Lower lobe of right lung (tissue), 2 donors: Measurements from ENCODE around the gene NR2C2. TPM values are rescaled to one million over a fixed set of nuclear protein-coding genes. Genes with fewer than 3 reads are reported as not detected.
A peak's percentile ranks its signal among the peaks of the same experiment; 100 is the strongest.

Experiments
- ATAC-seq, 2 donors: fragments of 200-7000 bp; cut with Tn5 transposase; one replicate each; pipeline ENCODE4 v1.9.1; 2020 to 2022; ENCODE audit warnings: mild to moderate bottlenecking in 2 of 2, moderate library complexity in 2 of 2
- DNase-seq: peaks from one replicate; pipeline ENCODE4 v3.0.0-alpha.2; 2020
- H3K27ac ChIP-seq: fragments of 200-600 bp; one replicate; pipeline ENCODE4 v1.8.0; 2022
- H3K27me3 ChIP-seq: fragments of 200-600 bp; one replicate; pipeline ENCODE4 v1.8.0; 2022; ENCODE audit warnings: low read depth
- H3K36me3 ChIP-seq: fragments of 200-600 bp; one replicate; pipeline ENCODE4 v1.8.0; 2022; ENCODE audit warnings: mild to moderate bottlenecking
- H3K4me1 ChIP-seq: fragments of 200-600 bp; one replicate; pipeline ENCODE4 v1.8.0; 2022
- H3K4me3 ChIP-seq: fragments of 200-600 bp; one replicate; pipeline ENCODE4 v1.8.0; 2022; ENCODE audit warnings: mild to moderate bottlenecking
- H3K9me3 ChIP-seq: fragments of 200-600 bp; one replicate; pipeline ENCODE4 v1.8.0; 2022
- intact Hi-C: fragments of 100-400 bp; cut with DNase I; formaldehyde crosslinking; loops from one replicate; pipeline ENCODE4 v1.11.0; 2022
- total RNA-seq: library from RNA; stranded (reverse); fragmentation: NEBNext Ultra II Directional; extraction: Animal tissue kit (Norgen Biotek cat#: 25700); gene quantifications from one replicate; pipeline ENCODE4 v1.2.1, GENCODE V29; 2021
- TF ChIP-seq, protein P1 (sequence below): fragments of 200-600 bp; IDR thresholded peaks from one replicate; pipeline ENCODE4 v1.8.0; 2022; ENCODE audit warnings: antibody characterized with exemption, mild to moderate bottlenecking
- donor health status: DM: no; HTN: yes; CAD: no; lungs with severe emphysema.

Gene NR2C2
- total RNA-seq, 1 donor from 2014 or later, result 56.7 TPM

DNA sequence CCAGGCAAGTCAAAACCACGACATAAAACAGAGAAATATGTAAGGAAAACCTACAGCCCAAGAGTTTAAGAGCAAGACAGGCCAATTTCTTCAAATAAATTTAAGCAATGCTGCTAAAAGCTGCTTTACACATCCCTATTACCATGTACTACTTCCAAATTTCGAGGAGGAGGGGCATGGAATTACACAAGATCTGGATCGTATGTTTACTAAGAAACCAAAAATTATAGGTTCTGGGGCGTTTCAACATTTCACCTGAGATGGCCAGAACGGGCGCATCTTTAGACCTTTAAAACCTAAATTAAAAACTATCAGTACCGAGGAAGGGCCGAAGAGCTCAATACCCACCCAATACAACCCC is 664 bp upstream of the NR2C2 start:
- no peak for DNase-seq
- H3K4me1 ChIP-seq, result peaks cover 40% of the 10 kb centered on the region
- no peaks in the 10 kb centered on the region for H3K27me3 ChIP-seq
- peaks cover 37% of the 10 kb centered on the region for H3K36me3 ChIP-seq
- no peak for ATAC-seq
- H3K4me3 ChIP-seq, result peak overlapping the region; percentile 73
- intact Hi-C loops, result no loop called here
- TF ChIP-seq, protein P1, sequence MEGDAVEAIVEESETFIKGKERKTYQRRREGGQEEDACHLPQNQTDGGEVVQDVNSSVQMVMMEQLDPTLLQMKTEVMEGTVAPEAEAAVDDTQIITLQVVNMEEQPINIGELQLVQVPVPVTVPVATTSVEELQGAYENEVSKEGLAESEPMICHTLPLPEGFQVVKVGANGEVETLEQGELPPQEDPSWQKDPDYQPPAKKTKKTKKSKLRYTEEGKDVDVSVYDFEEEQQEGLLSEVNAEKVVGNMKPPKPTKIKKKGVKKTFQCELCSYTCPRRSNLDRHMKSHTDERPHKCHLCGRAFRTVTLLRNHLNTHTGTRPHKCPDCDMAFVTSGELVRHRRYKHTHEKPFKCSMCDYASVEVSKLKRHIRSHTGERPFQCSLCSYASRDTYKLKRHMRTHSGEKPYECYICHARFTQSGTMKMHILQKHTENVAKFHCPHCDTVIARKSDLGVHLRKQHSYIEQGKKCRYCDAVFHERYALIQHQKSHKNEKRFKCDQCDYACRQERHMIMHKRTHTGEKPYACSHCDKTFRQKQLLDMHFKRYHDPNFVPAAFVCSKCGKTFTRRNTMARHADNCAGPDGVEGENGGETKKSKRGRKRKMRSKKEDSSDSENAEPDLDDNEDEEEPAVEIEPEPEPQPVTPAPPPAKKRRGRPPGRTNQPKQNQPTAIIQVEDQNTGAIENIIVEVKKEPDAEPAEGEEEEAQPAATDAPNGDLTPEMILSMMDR, result no peak
- H3K9me3 ChIP-seq, result no peaks in the 10 kb centered on the region
- H3K27ac ChIP-seq, result peak overlapping the region; percentile 94

DNA sequence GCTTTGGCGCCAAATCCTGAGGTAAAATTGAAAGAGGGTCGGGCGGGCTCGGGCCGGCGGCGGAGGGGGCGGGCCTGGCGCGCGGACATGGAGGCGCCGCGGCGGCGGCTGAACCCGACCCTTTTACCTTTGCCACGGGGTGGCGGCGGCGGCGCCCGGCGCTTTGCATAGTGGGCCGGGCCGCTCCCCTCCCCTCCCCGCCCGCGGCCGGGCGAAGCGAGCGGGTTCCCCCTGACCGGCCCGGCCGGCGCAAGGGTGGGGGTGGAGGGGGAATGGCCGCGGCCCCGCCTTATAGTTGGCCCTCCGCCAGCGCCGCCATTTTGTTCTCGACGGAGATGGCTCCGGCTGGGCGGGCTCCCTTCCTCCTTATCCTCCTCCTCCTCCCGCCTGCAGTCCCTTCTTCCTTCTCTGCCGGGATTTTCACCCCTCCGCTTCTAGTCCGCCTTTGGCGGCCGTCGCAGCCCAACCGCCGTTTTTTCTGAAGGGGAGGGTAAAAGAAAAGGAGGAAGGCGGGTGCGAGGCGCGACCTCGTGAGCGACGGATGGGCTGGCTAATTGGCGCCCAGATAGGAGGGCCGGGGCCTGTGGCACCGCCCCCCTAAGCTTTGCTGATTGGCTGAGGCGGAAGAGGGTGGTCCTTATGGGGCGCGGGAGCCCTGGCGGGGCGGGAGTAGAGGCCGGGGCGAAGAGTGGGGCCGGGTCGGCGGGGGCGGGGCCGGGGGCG is 664 bp downstream of the NR2C2 start:
- H3K36me3 ChIP-seq, result peaks cover 28% of the 10 kb centered on the region
- no peaks in the 10 kb centered on the region for H3K9me3 ChIP-seq
- intact Hi-C loops, result no loop called here
- TF ChIP-seq, protein P1, result no peak
- H3K27me3 ChIP-seq, result no peaks in the 10 kb centered on the region
- DNase-seq (peak; percentile 97), ATAC-seq (peak; percentile 98)
- peaks cover 40% of the 10 kb centered on the region for H3K4me1 ChIP-seq
- peak overlapping the region; percentile 73 for H3K4me3 ChIP-seq
- peak overlapping the region; percentile 94 for H3K27ac ChIP-seq

DNA sequence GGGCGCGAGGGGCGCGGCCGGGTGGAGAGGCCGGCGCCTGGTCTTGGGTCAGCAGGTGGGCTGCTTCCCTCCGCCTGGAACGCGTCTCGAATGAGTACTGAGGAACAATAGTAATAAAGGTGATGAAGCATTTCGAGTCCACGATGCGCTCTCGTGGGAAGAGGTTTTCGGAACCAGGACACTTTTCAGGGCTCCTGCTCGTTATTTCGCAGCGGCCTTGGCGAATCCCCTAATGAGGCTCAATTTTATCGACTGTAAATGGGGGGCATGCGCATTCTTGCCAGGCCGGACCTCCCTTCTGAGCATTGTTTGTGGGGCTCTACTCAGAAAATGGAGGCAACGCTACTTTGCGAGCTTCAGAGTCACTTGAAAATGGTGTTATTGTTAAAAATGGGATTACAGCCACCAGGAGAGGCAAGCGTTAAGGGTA is 1.2 kb downstream of the NR2C2 start:
- Histone ChIP-seq H3K27ac (peak overlapping the region; percentile 94), H3K4me3 (peak overlapping the region; percentile 73), H3K36me3 (peaks cover 22% of the 10 kb centered on the region), H3K4me1 (peaks cover 40% of the 10 kb centered on the region), H3K27me3 (no peaks in the 10 kb centered on the region), H3K9me3 (no peaks in the 10 kb centered on the region)
- TF ChIP-seq, protein P1, result no peak
- ATAC-seq (no peak), DNase-seq (no peak)
- intact Hi-C loops, result no loop called here

DNA sequence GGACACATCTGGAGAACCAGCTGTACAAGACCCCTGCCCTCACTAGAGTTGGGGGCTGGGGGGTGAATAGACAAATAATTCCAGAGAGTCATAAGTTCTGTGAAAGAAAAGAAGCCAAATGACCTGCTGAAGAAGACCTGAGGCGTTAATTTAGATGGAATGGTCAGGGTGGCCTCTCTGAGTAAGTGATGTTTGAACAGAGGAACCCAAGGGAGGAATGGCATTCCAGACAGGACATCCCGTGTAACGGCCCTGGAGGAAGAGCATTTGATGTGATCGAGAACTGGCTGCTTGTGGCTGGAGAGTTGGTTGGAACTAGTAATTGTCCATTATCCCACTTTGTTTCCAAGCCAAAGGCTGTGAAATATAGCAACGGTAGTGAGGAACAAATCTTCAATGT is 1.7 kb downstream of the NR2C2 start:
- Histone ChIP-seq H3K36me3 (peaks cover 17% of the 10 kb centered on the region), H3K27me3 (no peaks in the 10 kb centered on the region), H3K9me3 (no peaks in the 10 kb centered on the region), H3K4me3 (peak overlapping the region; percentile 73), H3K4me1 (peaks cover 40% of the 10 kb centered on the region), H3K27ac (peak overlapping the region; percentile 94)
- intact Hi-C loops, result no loop called here
- TF ChIP-seq, protein P1, result no peak
- DNase-seq, result no peak
- no peak for ATAC-seq

DNA sequence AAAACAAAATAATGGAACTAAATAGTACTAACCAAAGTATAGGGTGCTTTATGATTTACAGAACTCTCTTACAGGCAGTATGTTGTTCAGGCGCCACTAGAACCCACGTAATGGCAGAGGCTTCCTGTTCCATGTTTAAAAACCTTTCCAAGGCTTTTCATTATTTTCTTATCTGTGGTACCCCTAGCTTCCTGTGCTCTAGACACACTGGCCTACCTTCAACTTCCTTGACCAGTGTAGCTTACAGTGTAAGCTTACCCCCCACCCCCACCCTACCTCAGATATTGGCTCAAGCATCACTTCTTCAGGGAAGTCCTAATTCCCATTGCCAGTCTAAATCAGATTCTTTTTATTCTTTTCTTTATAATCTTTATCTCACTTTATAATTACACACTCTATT is 2.9 kb downstream of the NR2C2 start:
- TF ChIP-seq, protein P1, result no peak
- intact Hi-C loops, result no loop called here
- ATAC-seq, result no peak
- Histone ChIP-seq H3K36me3 (peaks cover 6% of the 10 kb centered on the region), H3K4me1 (peaks cover 38% of the 10 kb centered on the region), H3K27ac (no peak overlapping the region), H3K9me3 (no peaks in the 10 kb centered on the region), H3K27me3 (no peaks in the 10 kb centered on the region), H3K4me3 (no peak overlapping the region)
- no peak for DNase-seq
